Measurements from ENCODE around the gene TMEM41B.

TMEM41B gene

DNA sequence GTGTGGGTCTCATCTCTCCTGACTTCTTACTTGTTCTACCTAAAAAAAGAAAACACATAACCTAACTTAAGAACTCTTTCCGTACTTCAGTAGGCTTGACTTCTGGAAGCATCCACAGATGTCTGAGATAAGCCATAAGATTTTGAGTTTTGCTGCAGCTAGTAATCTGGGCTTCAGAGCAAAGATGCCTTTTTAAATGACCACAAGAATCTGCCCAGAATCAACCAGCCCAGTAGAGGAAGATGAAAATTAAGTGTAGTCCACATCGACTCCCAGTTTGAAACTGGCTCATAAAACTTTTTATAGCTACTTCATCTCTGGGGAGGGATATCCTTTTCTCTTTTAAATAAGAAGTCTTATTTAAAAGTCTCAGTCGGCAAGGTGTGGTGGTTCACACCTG lies 60.0 kb downstream of the TMEM41B start:
- ATAC-seq (ENCODE audit: low read depth) (no peak), DNase-seq (ENCODE audit: low spot score) (no peak)
- TF ChIP-seq, protein P1, sequence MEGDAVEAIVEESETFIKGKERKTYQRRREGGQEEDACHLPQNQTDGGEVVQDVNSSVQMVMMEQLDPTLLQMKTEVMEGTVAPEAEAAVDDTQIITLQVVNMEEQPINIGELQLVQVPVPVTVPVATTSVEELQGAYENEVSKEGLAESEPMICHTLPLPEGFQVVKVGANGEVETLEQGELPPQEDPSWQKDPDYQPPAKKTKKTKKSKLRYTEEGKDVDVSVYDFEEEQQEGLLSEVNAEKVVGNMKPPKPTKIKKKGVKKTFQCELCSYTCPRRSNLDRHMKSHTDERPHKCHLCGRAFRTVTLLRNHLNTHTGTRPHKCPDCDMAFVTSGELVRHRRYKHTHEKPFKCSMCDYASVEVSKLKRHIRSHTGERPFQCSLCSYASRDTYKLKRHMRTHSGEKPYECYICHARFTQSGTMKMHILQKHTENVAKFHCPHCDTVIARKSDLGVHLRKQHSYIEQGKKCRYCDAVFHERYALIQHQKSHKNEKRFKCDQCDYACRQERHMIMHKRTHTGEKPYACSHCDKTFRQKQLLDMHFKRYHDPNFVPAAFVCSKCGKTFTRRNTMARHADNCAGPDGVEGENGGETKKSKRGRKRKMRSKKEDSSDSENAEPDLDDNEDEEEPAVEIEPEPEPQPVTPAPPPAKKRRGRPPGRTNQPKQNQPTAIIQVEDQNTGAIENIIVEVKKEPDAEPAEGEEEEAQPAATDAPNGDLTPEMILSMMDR (IDR thresholded peaks at IDR 0.05; ENCODE audit: poor library complexity, severe bottlenecking): no peak
- Histone ChIP-seq H3K27me3 (ENCODE audit: insufficient read depth, poor library complexity, severe bottlenecking) (no peaks in the 10 kb centered on the region), H3K36me3 (ENCODE audit: low read depth) (peaks cover 5% of the 10 kb centered on the region; the same call in 1 of the 2 replicates), H3K27ac (ENCODE audit: poor library complexity, severe bottlenecking) (no peak overlapping the region), H3K4me1 (ENCODE audit: insufficient read depth, poor library complexity, severe bottlenecking) (no peaks in the 10 kb centered on the region), H3K9me3 (ENCODE audit: severe bottlenecking) (no peaks in the 10 kb centered on the region), H3K4me3 (ENCODE audit: severe bottlenecking) (no peak overlapping the region)

DNA sequence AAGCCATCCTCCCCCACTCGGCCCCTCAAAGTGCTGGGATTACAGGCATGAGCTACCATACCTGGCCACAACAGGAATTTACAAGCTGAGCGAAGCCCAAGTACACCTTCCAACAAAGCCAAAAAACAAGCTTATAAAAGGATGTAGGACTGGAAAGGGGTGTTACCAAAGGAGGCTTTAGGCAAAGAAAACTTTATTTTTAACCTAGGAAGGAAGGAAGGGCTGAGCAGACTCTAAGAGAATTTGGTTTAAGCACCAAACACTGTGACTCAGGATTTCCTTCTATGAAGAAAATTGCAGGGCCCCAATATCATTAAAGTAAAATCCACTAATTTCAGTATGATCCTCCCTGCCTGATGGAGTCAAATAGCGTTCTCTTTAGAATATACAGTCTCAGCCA lies 61.3 kb downstream of the TMEM41B start:
- DNase-seq (ENCODE audit: low spot score) (no peak), ATAC-seq (ENCODE audit: low read depth) (no peak)
- Histone ChIP-seq H3K9me3 (ENCODE audit: severe bottlenecking) (no peaks in the 10 kb centered on the region), H3K27ac (ENCODE audit: poor library complexity, severe bottlenecking) (no peak overlapping the region), H3K4me1 (ENCODE audit: insufficient read depth, poor library complexity, severe bottlenecking) (no peaks in the 10 kb centered on the region), H3K36me3 (ENCODE audit: low read depth) (no peaks in the 10 kb centered on the region), H3K4me3 (ENCODE audit: severe bottlenecking) (no peak overlapping the region), H3K27me3 (ENCODE audit: insufficient read depth, poor library complexity, severe bottlenecking) (no peaks in the 10 kb centered on the region)
- TF ChIP-seq, protein P1 (IDR thresholded peaks at IDR 0.05; ENCODE audit: poor library complexity, severe bottlenecking): no peak

DNA sequence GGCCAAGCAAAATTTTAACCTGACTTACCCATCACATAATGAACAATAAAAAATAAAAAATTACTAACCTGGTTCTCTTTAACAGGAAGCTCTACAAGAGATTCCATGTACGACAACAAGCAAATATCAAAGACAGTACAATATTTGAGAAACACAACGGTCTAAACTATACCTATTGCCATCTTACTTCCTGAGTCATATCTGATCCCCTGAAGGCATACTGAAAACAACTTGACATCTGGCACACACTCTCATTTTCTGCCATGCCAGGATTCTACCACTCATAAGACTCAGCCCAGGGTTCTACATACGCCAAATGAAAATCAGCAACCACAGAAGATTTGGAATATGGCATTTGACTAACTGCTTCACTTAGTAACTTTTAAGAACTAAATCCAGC lies 63.1 kb downstream of the TMEM41B start:
- H3K4me3 ChIP-seq (ENCODE audit: severe bottlenecking): no peak overlapping the region
- no peaks in the 10 kb centered on the region for H3K9me3 ChIP-seq (ENCODE audit: severe bottlenecking)
- 0 out of 3 replicates have a peak, but pooled peaks have one; percentile 41 for ATAC-seq (ENCODE audit: low read depth)
- DNase-seq (ENCODE audit: low spot score): no peak
- H3K36me3 ChIP-seq (ENCODE audit: low read depth): no peaks in the 10 kb centered on the region
- no peaks in the 10 kb centered on the region for H3K27me3 ChIP-seq (ENCODE audit: insufficient read depth, poor library complexity, severe bottlenecking)
- TF ChIP-seq, protein P1 (IDR thresholded peaks at IDR 0.05; ENCODE audit: poor library complexity, severe bottlenecking): no peak
- H3K4me1 ChIP-seq (ENCODE audit: insufficient read depth, poor library complexity, severe bottlenecking): no peaks in the 10 kb centered on the region
- H3K27ac ChIP-seq (ENCODE audit: poor library complexity, severe bottlenecking): no peak overlapping the region

DNA sequence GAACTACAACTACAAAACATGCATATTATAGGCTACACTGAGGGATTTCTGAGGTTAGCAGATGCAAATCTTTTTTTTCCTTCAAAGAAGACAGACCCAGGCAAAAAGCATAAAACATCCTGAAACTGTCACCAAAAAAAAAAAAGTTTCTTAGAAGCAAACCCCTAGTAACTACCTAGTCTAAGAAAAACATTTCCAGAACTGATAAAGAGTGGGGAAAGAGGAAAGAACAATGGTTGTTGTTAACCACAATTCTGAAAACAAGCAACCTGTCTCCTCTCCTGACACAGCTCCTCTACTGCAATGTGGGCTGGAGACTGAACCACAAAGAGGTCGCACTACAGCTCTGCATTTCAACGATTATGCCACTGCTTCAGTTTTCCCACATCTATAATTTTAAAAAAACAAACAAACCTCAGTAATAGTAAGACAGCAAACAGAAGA lies 64.2 kb downstream of the TMEM41B start:
- ATAC-seq (ENCODE audit: low read depth) (no peak), DNase-seq (ENCODE audit: low spot score) (no peak)
- Histone ChIP-seq H3K27ac (ENCODE audit: poor library complexity, severe bottlenecking) (no peak overlapping the region), H3K36me3 (ENCODE audit: low read depth) (no peaks in the 10 kb centered on the region), H3K4me3 (ENCODE audit: severe bottlenecking) (no peak overlapping the region), H3K4me1 (ENCODE audit: insufficient read depth, poor library complexity, severe bottlenecking) (no peaks in the 10 kb centered on the region), H3K27me3 (ENCODE audit: insufficient read depth, poor library complexity, severe bottlenecking) (no peaks in the 10 kb centered on the region), H3K9me3 (ENCODE audit: severe bottlenecking) (no peaks in the 10 kb centered on the region)
- TF ChIP-seq, protein P1 (IDR thresholded peaks at IDR 0.05; ENCODE audit: poor library complexity, severe bottlenecking): no peak

DNA sequence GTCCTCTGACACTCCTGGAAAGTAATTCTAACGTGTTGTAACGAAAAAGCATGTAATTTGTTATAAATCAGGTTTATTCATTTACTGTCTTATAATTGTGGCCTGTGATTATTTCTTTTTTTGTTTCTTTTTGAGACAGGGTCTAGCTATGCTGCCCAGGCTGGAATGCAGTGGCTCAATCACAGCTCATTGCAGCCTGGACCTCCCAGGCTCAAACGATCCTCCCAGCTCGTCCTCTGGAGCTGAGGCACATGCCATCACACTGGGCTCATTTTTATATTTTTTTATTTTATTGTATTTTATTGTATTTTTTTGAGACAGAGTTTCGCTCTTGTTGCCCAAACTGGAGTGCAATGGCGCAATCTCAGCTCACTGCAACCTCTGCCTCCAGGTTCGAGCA lies 65.1 kb downstream of the TMEM41B start:
- TF ChIP-seq, protein P1 (IDR thresholded peaks at IDR 0.05; ENCODE audit: poor library complexity, severe bottlenecking): no peak
- no peaks in the 10 kb centered on the region for H3K36me3 ChIP-seq (ENCODE audit: low read depth)
- H3K27ac ChIP-seq (ENCODE audit: poor library complexity, severe bottlenecking): no peak overlapping the region
- ATAC-seq (ENCODE audit: low read depth) (no peak), DNase-seq (ENCODE audit: low spot score) (no peak)
- H3K9me3 ChIP-seq (ENCODE audit: severe bottlenecking): no peaks in the 10 kb centered on the region
- H3K4me1 ChIP-seq (ENCODE audit: insufficient read depth, poor library complexity, severe bottlenecking): no peaks in the 10 kb centered on the region
- H3K27me3 ChIP-seq (ENCODE audit: insufficient read depth, poor library complexity, severe bottlenecking): no peaks in the 10 kb centered on the region
- no peak overlapping the region for H3K4me3 ChIP-seq (ENCODE audit: severe bottlenecking)
